Smooth muscle cell (in vitro differentiated cells): ENCODE measurements around the gene CENPP. TPM values are rescaled to one million over a fixed set of nuclear protein-coding genes. Genes with fewer than 3 reads are reported as not detected.

Experiments
- DNase-seq: peaks from one replicate; lab custom pipeline; 2025; ENCODE audit not compliant: unreplicated experiment; lab: John Stamatoyannopoulos, UW
- H2AFZ ChIP-seq: fragments of 200-600 bp; sonication (generic); 2 replicates; pipeline ENCODE4 v1.6.0; 2016; ENCODE audit warnings: antibody characterized with exemption, low read depth, mild to moderate bottlenecking
- H3F3A ChIP-seq: fragments of 200-600 bp; sonication (generic); 2 replicates; pipeline ENCODE4 v1.6.0; 2017; ENCODE audit warnings: antibody characterized with exemption, low read depth
- H3K27ac ChIP-seq: fragments of 200-600 bp; sonication (generic); 2 replicates; pipeline ENCODE4 v1.5.1; 2016; ENCODE audit warnings: low read depth, mild to moderate bottlenecking
- H3K27me3 ChIP-seq: fragments of 200-600 bp; sonication (generic); 2 replicates; pipeline ENCODE4 v1.6.1; 2016; ENCODE audit warnings: low read depth, mild to moderate bottlenecking
- H3K36me3 ChIP-seq: fragments of 200-600 bp; sonication (generic); 2 replicates; pipeline ENCODE4 v1.5.1; 2016; ENCODE audit warnings: low read depth
- H3K4me1 ChIP-seq: fragments of 200-600 bp; sonication (generic); 2 replicates; pipeline ENCODE4 v1.5.1; 2016; ENCODE audit warnings: low read depth
- H3K4me2 ChIP-seq: fragments of 200-600 bp; sonication (generic); 2 replicates; pipeline ENCODE4 v1.6.0; 2016; ENCODE audit warnings: mild to moderate bottlenecking
- H3K4me3 ChIP-seq: fragments of 200-600 bp; sonication (generic); 2 replicates; pipeline ENCODE4 v1.5.1; 2016; ENCODE audit warnings: mild to moderate bottlenecking
- H3K79me2 ChIP-seq: fragments of 200-600 bp; sonication (generic); 2 replicates; pipeline ENCODE4 v1.6.0; 2016; ENCODE audit warnings: low read depth, mild to moderate bottlenecking
- H3K9ac ChIP-seq: fragments of 200-600 bp; sonication (generic); 2 replicates; pipeline ENCODE4 v1.6.0; 2016; ENCODE audit warnings: low read depth
- H3K9me3 ChIP-seq: fragments of 200-600 bp; sonication (generic); replicated peaks from 2 replicates; pipeline ENCODE4 v1.5.1; 2016; ENCODE audit warnings: low read depth
- H4K20me1 ChIP-seq: fragments of 200-600 bp; sonication (generic); 2 replicates; pipeline ENCODE4 v1.6.0; 2016; ENCODE audit warnings: low read depth
- whole genome bisulfite sequencing: methylation state at CpG from one replicate; pipeline ENCODE4 v1.1.7; 2016; ENCODE audit warnings: low lambda C conversion rate; 5-methylcytosine and 5-hydroxymethylcytosine counted together
- polyA plus RNA-seq: library from polyadenylated mRNA; unstranded; fragments of >200 nt; fragmentation: Nextera tagmentation; extraction: Ambion mirVana; gene quantifications from 2 replicates; pipeline ENCODE4 v1.2.1, GENCODE V29; 2016
- total RNA-seq: library from RNA; depleted of rRNA; stranded (reverse); fragments of >200 nt; gene quantifications from 2 replicates; pipeline ENCODE4 v1.2.3, GENCODE V29; 2014
- TF ChIP-seq, protein P1 (sequence below): fragments of 200-600 bp; sonication (generic); IDR thresholded peaks from 2 replicates; pipeline ENCODE4 v1.5.1; 2017; ENCODE audit warnings: borderline replicate concordance, mild to moderate bottlenecking, antibody characterized with exemption; ENCODE audit not compliant: insufficient read depth, poor library complexity, severe bottlenecking

Gene CENPP
- total and polyA plus RNA-seq, 2 experiments from 2014 or later, result 4.2 to 17.5 TPM

DNA sequence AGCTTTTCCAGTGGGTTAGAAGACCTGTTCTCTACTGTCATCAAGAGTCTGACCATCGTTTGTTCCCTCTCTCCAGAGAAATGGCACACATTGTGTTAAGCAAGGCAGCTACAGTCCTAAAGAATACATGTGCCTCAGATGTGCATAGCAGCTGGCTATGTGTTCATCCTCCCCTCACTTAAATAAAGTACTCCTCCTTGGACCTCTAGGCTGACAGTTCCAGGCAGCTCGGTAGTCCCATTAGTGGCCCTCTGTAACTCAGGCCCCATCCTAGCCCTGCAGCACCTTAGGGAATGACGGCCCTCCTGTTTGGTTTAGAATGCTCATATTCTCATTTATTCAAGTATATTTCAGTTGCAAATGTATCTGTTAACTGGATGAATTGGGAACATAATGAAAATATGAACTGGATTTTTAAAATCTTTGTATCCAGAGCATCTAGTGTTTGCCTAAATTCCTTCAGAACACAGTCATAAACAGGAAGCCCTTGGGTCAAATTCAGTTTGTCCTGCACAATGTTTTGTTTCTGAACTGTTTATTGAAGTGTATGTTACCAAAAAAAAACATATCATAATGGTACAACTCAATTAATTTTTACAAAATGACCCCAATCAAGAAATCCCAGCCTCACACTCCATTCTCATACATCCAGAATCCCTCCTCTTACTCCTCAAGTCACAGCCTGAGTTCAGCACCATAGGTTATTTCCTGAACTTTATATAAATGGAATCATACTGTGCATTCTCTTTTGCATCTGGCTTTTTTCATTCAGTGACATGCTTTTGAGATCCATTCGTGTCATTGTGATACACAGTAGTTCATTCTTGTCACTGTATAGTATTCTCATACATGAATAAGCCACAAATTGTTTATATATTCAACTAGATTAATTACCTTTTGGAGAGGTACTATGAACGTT lies 158.1 kb downstream of the CENPP start:
- Histone ChIP-seq H2AFZ (no peak overlapping the region), H4K20me1 (no peaks in the 10 kb centered on the region), H3F3A (peaks cover 14% of the 10 kb centered on the region), H3K4me3 (no peak overlapping the region), H3K9me3 (no peaks in the 10 kb centered on the region), H3K4me2 (no peak overlapping the region), H3K9ac (no peak overlapping the region), H3K36me3 (no peaks in the 10 kb centered on the region), H3K79me2 (no peaks in the 10 kb centered on the region), H3K27ac (no peak overlapping the region), H3K27me3 (no peaks in the 10 kb centered on the region), H3K4me1 (peaks cover 21% of the 10 kb centered on the region)
- TF ChIP-seq, protein P1, sequence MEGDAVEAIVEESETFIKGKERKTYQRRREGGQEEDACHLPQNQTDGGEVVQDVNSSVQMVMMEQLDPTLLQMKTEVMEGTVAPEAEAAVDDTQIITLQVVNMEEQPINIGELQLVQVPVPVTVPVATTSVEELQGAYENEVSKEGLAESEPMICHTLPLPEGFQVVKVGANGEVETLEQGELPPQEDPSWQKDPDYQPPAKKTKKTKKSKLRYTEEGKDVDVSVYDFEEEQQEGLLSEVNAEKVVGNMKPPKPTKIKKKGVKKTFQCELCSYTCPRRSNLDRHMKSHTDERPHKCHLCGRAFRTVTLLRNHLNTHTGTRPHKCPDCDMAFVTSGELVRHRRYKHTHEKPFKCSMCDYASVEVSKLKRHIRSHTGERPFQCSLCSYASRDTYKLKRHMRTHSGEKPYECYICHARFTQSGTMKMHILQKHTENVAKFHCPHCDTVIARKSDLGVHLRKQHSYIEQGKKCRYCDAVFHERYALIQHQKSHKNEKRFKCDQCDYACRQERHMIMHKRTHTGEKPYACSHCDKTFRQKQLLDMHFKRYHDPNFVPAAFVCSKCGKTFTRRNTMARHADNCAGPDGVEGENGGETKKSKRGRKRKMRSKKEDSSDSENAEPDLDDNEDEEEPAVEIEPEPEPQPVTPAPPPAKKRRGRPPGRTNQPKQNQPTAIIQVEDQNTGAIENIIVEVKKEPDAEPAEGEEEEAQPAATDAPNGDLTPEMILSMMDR, result no peak
- DNase-seq, result no peak
- 89% methylated on average over 5 of the region's 5 CpGs for WGBS

DNA sequence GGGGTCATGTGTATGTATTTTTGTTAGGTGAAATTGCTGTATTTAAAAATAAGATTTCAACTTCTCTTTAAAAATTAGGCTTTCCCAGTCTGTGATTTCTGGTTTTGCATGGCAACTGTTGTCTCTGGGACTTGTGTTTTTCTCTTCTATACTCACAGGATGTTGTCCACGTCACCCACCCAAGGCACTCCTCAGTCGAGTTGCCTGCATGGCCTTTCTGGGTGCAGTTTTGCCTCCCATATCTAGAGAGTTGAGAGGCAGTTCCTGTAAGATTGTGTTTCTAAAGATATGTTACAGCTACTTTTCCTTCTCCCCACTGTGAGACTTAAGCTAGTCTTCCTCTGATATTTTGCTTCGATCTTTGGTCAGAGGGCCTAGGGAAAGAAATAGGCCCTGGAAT lies 158.8 kb downstream of the CENPP start:
- no peak overlapping the region for H3K4me3 ChIP-seq
- no peak for DNase-seq
- TF ChIP-seq, protein P1, result no peak
- 86% methylated on average over 3 of the region's 3 CpGs for WGBS
- no peak overlapping the region for H3K4me2 ChIP-seq
- no peaks in the 10 kb centered on the region for H3K36me3 ChIP-seq
- H3K79me2 ChIP-seq, result no peaks in the 10 kb centered on the region
- no peak overlapping the region for H3K27ac ChIP-seq
- peaks cover 19% of the 10 kb centered on the region for H3K4me1 ChIP-seq
- H2AFZ ChIP-seq, result no peak overlapping the region
- no peaks in the 10 kb centered on the region for H4K20me1 ChIP-seq
- no peaks in the 10 kb centered on the region for H3K27me3 ChIP-seq
- H3K9me3 ChIP-seq, result no peaks in the 10 kb centered on the region
- no peak overlapping the region for H3K9ac ChIP-seq
- peaks cover 9% of the 10 kb centered on the region for H3F3A ChIP-seq

DNA sequence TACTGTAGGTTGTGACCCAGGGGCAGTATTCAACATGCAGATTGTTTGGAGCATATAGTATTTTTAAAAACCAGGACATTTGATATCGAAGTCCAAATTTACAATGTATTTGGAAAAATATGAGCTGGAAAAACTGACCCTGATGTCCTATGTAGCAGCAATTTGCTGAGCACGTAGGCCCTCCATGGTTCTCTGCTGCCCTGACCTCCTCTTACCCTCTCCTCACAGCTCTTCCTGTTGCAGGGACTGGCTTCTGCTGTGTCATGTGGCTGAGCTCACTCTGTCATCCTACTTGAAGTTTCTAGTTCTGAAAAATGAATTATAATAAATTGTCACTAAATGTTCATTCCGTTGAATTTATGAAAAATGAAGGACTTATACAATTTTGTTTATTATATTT lies 160.6 kb downstream of the CENPP start:
- no peak overlapping the region for H2AFZ ChIP-seq
- H3K4me1 ChIP-seq, result peaks cover 2% of the 10 kb centered on the region
- H3K9ac ChIP-seq, result no peak overlapping the region
- no peak overlapping the region for H3K4me3 ChIP-seq
- WGBS, result 93% methylated on average over 3 of the region's 3 CpGs
- DNase-seq, result no peak
- H3K4me2 ChIP-seq, result no peak overlapping the region
- H3F3A ChIP-seq, result peaks cover 5% of the 10 kb centered on the region
- H3K36me3 ChIP-seq, result no peaks in the 10 kb centered on the region
- H3K27ac ChIP-seq, result no peak overlapping the region
- TF ChIP-seq, protein P1, result no peak
- H3K9me3 ChIP-seq, result no peaks in the 10 kb centered on the region
- no peaks in the 10 kb centered on the region for H3K79me2 ChIP-seq
- H3K27me3 ChIP-seq, result no peaks in the 10 kb centered on the region
- H4K20me1 ChIP-seq, result no peaks in the 10 kb centered on the region
